ENCODE data around the gene RDM1.
"Not testable (repeated sequence)": the region's sequence is repeated elsewhere in the genome, so short reads cannot be mapped to it uniquely, and the experiment has no call there.

The RDM1 gene

DNA sequence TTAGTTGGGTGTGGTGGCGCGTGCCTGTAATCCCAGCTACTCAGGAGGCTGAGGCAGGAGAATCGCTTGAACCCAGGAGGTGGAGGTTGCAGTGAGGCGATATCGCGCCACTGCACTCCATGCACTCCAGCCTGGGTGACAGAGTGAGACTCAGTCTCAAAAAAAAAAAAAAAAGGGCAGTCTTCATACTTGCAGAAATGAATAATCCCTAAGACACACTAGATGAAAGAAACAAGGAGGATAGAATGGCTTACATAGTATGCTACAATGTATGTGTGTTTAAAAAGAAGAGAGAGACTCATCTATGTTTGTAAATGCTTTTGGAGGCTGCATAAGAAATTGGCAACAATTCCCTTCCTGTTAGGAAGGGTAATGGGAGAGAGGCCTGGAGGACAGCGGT lies 32.8 kb downstream of the RDM1 start:
- DNase-seq, result not testable (repeated sequence)

DNA sequence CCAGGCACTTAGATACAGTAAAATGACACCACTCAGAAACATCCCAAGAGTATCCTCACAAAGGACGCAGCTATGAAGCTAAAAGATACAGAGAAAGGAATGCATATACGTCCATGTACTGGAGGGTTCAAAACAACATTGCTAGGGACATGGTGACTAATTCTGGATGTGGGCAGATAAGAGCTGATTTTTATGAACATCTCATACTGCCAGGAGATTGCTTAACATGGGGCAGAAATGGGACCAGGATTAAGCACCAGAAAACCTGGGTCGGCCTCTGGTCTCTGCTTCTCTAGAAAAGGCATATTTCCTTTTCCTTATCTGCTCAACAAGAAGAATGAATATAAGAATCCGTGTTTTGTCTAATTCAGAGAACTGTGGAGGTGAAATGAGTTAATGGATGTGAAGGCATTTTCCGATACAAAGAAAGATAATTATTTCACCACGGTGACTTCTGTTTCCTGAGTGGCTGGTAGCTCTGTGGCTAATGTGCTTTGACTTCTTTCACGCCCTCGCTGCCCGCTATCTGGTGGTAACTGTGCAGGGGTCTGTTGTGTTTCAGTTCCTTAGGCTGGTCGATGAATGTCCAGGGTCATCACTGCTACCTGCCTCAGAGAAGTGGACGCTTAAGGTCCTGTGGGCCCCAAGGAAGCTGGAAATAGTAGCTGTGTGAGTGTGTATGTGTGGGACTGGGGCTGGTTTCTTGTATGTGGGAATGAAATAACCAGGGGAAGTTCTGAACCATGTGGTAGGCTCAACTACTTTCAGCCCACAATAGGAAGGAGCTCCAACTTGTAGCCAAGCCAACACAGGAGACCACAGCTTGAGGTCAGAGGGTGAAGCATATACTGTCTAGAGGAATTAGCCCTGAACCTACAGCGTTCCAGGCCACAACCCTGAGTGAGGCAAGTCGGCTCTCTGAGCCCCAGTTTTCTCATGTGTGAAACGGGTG lies 34.7 kb downstream of the RDM1 start:
- peak; percentile 83 to 89 (median 89) for DNase-seq

DNA sequence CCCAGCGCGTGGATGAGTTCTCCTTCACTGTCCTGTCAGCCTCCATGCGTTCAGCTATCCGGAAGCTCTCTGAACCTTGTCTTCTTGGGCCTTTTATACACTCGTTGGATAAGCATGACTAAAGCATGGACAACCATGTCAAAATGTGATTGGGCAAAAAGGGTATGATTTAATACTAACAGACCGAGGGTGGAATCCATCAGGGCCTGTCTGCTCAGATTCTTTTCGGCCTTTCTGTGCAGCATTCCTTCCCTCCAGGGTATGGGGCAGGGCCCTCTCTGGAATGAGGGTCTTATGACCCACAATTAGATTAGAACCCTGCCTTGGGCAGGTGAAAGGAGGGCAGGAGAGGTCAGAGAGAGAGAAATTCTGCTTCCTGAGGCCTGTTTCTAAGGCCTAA lies 36.4 kb downstream of the RDM1 start:
- no peak for DNase-seq

DNA sequence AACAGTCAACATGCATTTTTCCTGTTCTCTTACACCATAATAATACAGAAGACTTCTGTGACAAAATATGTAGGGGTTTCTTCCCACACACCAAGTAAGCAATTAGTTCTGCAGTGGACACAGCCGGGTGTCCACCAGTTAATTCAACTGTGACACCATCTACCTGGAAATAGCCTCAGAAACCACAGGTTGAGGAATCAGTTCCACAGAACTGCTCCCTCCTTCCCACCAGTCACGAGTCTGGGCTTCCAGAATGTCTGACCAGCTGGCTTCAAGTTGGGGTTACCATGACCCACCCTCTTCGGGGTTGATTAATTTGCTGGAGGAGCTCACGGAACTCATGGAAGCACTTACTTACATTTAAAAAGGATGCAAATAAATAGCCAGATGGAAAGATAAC lies 36.8 kb downstream of the RDM1 start:
- DNase-seq, result peak in 1 of 3 donors; percentile 33

DNA sequence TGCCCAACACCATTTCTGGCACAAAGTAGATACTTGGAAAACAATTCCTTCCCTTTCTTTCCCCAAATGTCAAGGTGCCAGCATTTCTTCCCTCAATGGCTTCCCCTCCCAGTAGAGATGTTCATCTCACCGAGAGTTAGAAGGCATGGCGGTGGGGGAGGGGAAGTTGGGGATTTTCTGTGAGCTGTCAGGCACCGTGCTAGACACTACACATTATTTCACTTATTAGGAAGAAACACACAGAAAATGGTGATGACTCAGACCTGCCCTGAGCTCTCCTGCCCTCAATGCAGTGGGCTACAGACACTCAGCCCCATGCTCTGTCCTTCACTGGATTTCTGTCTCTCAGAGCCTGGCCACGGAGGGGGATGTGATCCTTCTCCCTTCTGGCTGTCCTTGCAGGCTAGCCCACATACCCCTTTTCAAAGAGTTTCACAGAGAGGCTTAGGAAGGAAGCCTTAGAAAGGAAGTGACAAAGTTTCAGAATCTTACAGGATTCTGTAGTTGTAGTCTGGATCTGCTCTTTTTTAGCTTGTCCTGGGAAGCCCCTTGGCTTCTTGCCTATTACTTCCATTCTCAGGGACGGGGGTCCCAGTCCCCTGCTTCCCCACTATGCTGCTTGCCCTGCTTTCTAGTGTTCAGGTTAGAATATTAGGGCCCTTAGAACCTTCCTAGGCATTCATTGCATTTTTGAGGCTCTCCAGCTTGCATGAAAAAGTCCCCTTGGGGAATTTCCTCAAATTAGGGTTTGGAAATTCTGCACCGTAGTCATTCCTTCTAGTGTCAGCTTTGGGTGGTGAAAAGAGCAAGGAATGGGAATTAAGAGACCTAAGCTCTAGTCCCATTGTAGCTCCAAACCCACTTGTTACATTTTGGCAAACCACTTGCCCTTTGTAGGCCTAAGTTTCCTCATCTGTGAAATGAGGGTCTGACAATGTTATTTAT lies 38.2 kb downstream of the RDM1 start:
- DNase-seq, result peak; percentile 97 to 98 (median 97)

DNA sequence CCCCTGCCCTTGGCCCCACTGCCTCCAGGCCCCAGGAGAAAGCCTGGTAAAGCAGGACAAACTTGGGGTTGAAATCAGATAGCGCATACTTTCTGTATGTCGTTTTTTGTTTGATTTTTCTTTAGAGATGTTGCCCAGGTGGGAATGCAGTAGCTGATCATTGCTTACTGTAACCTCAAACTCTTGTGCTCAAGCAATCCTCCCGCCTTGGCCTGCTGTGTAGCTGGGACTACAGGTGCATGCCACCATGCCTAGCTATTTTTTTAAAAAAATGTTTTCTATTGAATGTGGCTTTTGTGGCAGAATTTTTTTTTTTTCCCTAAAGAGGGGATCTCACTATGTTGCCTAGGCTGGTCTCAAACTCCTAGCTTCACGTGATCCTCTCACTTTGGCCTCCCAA lies 39.3 kb downstream of the RDM1 start:
- DNase-seq, result no peak

DNA sequence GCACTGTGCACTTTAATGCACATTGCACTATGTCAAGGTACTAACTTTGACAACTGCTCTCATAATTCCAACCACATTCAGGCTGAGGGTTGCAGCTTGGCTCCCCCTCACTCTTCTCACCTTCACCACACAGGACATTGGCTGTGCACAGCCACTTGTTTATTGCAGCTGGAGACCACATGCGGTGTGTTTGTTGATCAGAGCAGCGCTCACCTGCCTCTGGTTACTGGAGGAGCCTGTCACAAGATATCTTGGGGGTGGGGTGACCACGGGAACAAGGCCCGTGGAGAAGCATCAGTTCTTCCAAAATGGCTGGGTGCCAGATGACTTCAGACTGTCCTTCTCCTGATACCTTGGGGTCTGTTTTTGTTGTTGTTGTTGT lies 39.8 kb downstream of the RDM1 start:
- no peak for DNase-seq

DNA sequence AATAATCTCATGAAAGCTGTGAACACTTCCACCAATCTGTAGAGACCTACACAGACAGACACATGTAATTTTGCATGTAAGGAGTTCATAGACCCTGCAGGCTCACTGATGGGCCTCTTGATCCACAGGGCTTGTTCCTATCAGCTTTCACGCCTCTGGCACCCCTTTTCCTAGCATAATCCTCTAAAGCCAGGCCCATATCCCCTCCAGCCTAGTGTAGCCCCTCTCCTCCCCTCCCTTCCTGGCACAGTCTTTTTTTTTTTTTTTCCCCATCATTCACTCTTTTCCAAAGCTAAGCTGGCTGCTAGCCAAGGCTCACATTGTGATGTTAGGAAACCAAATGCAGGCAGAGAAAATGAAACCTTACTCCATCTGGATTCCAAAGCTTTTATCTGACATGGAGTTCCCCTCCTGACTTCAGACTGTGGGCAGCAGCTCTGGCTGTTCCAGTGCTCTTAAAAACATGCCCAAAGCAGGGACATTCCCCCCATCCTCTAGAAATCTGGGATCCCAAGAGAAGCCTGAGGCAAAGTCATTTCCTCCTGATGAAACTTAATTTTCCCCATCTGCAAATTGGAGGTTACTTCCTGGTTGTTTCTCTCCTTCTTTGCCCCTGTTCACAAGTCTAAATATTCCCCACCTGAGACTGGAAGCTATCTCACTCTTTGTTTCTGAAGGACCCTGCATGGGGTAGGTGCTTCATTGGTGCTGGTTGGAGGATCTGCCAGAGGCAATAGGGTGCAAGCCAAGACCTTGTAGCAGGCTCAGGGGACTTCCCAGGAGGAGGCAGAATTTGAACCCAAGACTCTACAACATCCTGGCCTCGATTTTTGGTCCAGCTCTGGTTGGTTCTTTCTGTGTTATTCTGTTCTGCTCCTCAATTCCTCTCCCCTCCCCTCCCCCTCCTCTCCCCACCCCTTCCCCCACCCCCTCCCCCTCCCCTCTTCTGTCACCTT lies 40.5 kb downstream of the RDM1 start:
- DNase-seq, result peak; percentile 93 to 98 (median 94)

DNA sequence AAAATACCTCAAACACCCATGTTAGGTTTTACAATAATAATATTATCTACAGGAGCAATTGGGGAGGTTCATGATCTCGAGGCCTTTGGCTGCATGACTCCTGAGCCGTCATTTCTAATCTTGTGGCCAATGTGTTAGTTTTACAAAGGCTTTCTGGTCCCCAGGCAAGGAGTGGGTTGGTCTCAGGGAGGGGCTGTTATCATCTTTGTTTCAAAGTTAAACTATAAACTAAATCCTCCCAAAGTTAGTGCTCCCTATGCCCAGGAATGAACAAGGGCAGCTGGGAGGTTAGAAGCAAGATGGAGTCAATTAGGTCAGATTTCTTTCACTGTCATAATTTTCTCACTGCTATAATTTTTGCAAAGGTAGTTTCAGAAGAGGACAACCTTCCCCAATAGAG lies 41.3 kb downstream of the RDM1 start:
- DNase-seq, result no peak

DNA sequence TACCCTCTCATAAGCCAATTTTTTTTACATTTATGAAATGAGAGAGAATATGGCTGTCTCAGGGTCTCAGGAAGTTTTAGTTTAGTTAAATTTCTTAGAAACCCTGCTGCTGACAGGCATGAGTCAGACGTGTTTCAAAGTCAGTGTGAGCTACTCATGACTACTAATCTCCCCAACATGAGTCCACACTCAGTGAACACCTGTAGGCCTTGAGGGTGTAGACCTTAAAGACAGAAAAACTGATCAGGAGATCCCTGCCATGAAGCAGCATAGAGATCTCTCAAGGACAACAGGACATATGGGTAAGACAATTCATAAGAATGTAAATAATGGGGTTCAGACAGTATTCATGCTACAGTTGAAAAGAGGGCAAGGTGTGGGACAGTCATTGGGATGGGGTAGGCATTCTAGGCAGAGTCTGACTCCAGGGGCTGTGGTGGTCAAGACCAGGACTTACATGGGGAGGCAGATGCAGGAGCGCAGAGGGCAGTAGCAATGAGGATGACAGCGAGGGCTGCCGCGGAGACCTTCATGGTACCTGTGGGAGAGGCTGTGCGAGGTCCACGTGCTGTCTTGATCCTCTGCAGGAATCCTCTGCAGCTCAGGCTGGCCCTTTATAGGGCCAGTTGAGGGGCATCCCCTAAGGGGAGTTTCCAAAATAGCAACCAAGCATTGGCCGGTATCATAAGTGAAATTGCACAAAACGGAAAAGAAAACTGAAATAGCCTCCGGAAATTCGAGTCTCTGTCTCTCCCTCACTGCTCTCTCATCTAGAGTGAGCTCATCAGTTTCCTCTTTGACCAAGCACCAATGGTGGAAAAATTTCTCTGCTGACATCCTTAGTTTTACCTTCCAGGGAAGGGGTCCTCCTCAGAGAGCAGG lies 50.6 kb downstream of the RDM1 start, which contains the start of gene CCL5:
CCL5 (minus strand) TSS at position 588 of the 882 bp plus-strand sequence.
- DNase-seq, result peak; percentile 92 to 99 (median 97)

DNA sequence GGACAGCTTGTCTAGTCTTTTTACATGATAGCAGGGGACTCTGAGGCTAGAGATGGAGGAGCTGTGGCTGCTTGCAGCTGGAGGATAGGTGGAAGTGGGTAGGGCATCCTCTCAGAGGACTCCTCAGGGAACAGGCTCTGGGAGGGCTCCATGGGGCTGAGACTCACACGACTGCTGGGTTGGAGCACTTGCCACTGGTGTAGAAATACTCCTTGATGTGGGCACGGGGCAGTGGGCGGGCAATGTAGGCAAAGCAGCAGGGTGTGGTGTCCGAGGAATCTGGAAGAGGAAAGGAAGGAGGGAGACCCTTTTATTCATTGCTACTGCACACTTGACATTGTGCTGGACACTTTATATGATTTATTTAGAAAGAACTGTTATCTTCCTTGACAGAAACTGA lies 52.2 kb downstream of the RDM1 start:
- peak; percentile 55 to 63 (median 60) for DNase-seq

DNA sequence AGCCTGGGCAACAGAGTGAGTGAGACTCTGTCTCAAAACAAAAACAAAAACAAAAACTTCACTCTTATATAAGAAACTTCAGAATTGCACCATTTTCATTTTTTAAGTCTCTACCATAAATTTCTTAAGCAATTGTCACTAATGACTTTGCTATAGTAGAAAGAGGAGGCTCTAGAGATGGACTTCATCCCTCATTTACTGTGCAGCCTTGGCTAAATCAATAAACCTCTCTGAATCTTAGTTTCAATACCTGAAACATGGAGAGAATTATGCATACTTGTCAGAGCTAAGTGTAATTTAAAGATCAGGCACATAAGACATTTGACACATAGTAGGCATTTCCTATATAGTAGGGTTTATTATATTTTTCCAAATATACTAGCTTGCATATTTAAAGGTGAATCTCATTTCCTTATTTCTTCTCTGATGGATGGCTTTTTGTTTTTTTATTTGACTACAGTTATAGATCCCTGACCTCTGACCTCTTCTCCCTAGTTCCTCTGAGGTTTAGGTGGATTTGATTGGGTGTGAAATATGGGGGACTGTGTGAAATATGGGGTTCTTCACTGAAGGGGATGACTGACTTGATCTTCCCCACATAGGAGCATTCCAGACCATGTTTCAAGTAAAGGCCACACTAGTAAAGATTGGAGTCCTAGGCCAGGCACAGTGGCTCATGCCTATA lies 53.1 kb downstream of the RDM1 start:
- DNase-seq, result peak in 2 of 3 donors; percentile 46 to 52

DNA sequence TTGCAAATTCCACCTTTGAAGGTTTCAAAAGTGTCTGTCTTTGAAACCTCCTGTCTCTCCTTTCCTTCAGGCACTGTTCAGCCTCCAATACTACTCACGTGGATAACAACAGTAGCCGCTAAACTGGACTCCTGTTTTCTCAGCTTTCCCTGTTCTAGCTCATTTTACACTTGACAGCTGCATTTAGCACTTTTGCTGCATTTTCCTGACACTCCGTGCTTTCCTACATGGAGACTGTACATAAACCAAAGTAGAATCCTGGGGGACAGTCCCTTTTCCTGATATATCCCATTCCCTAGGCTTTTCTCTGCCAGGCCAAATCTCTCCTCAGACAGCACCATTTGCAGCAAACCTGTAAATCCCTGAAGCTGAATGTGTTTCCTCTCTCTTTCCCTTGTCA lies 54.0 kb downstream of the RDM1 start:
- peak in 2 of 3 donors; percentile 51 to 52 for DNase-seq

DNA sequence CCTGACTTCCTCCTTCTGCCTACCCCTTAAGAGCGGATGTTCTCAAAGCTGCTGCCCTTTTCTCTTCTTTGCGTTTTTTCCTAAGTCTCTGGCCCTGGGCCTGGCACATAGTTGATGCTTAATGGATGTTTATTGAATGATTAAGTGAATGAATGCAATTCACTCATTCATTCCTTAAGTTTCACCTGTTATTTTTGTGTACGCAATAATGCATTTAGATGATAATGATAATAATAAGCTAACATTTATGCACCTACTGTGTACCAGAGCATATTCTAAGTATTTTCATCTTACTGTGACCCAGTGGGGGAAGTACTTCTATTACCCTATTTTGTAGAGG lies 54.8 kb downstream of the RDM1 start:
- no peak for DNase-seq

DNA sequence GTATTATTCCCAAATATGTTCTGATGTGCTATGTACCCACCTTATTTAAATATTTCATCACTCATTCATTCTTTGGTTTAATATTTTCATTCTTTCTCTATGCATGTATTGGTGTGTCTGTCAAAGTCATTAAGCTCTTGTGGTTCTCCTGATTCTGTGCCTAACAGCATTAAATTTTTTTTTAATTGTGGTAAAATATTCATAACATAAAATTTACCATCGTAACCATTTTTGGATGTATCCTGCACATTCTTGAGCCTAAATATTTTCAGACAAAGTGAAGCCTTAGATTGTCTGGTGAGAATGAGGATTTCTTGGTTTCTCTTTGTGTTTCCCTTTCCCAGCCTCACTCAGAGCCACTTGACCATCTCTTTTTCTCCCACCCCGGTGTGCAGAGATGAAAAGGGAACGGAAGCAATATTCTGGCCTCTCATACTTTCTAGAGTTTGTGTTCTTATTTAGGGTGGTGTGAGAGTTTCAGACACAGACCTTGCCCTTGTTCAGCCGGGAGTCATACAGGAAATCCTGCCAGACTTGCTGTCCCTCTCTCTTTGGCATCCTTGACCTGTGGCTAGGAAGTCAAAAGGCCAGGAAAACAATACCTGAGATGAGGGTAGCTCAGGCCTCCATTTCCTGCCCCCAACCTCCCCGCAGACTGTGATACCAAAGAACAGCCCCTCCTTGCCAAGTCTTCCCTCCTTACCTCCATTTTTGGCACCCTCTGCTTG lies 55.3 kb downstream of the RDM1 start:
- peak; percentile 45 to 64 (median 55) for DNase-seq

DNA sequence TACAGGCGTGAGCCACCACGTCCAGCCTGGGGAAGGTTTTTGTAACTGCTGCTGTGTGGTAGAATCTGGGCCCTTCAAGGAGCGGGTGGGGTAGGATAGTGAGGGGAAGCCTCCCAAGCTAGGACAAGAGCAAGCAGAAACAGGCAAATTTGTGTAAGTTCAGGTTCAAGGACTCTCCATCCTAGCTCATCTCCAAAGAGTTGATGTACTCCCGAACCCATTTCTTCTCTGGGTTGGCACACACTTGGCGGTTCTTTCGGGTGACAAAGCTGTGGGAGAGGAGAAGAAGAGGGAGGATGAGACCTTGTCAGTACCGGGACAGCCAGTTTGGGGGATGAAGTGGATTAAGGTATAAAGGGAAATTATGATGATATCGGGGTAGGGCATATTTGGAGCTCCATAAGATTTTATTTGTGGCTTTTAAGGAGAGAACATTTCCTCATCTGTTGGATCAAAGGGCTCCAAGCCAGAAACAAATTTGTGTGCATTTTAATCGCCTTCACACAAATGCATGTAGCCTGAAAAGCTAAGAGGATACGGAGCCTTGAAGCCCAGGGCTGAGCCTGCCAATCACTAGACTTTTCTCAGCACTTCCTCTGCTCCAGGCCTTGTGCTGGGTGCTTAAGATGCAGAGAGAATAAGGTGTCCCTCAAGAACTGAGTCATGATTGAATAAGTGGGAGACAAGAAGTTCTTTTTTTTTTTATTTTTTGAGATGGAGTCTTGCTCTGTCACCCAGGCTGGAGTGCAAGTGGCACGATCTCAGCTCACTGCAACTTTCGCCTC lies 58.2 kb downstream of the RDM1 start:
- DNase-seq, result peak; percentile 61 to 73 (median 68)

DNA sequence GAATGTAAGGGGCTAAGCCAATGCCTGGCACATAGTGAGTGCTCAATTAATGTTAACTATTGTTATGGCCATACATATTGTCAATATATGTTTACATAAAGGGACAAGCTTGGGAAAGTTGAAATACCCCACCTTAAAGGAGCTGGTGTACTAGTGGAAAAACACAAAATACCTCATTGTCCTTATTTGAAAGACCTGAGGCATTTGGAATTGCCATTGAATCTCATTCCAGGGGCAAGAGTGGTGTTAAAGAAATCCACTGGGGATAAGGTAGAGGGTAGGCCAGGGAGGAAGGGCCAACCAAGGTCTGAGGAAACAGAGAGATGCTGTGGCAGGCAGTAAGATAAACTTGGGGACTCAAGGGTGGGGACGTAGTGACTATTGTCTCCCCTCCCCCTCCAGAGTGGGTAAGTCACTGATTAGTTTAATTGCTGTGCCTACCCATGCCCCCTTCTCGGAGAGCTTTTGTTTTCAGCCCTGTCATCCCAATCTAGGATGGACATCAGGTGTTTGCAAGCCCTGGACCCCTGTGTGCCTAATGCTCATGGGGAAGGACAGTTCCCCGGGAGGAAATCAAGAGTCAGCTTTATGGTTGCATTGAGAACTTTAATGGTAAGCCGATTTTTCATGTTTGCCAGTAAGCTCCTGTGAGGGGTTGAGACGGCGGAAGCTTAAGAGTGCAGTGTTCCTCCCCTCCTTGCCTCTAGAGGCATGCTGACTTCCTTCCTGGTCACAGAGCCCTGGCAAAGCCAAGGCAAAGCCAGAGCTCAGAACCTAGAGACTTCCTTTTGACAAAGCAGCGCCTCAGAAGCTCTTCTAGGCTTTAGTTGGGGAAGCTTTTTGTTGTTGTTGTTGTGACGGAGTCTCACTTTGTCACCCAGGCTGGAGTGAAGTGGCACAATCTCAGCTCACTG lies 59.4 kb downstream of the RDM1 start:
- peak; percentile 81 to 87 (median 82) for DNase-seq

DNA sequence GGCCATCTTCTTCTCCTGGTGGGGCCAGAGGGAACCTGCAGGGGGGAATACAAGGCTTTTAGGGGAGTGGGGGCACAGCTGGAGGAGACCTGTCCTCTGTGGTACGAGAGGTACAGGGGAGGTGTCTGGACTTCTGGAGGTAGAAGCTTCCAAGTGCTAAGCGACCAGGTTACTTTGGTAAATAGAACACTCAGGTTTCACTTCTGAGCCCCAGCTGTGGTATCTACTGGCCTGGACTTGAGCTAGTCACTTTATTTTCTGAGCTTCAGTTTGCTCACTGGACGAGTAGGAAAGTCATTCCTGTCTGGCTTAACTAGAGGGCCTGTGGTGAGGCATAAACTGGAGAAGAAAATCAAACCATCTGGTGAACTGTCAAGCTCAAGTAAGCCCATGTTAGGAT lies 61.8 kb downstream of the RDM1 start, which contains the start of gene HEATR9:
HEATR9 (minus strand) TSS at position 155 of the 400 bp plus-strand sequence; CDS start at position 6, 149 bp downstream.
- DNase-seq, result peak; percentile 50 to 73 (median 60)
